GM21515 (cell line): Measurements from ENCODE around the gene ADRM1.

Source experiments
- ATAC-seq: cut with Tn5 transposase; IDR thresholded peaks from one replicate; pipeline ENCODE4 v1.9.1; 2021; ENCODE audit not compliant: unreplicated experiment

Gene ADRM1

DNA sequence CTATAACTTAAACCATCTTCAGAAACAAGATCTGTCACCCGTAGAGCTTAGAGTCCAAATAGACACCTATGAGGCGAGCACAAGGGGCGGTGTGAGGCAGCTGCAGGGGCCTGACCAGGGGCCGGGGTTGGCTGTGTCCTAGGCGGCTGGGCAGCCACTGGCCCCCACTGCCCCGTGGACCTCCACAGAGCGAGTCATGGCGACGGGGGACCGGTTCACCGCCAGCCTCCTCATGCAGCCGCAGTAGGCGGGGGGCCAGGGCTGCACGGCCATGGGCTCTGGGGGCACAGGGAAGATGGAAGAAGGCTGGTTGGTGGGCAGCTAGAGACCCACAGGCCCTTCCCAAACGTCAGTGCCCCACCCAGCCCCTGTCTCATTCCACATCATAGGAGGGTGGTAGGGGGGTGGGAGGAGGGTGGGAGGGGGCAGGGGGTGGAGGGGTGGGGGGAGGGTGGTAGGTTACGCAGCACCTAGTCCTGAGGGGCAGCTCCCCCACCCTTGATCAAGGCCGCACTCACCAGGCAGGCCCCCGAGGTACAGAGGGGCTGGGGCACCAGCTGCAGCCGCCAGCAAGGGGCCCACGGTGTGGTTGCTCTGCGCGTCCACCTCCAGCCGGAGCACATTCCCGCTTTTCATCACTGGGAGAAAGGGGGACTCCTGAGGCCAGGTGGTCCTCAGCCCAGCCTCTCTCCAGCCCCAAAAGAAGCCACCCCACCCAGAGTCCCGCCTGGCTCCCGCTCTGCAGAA, 6.6 kb downstream of the ADRM1 start:
- no peak for ATAC-seq

DNA sequence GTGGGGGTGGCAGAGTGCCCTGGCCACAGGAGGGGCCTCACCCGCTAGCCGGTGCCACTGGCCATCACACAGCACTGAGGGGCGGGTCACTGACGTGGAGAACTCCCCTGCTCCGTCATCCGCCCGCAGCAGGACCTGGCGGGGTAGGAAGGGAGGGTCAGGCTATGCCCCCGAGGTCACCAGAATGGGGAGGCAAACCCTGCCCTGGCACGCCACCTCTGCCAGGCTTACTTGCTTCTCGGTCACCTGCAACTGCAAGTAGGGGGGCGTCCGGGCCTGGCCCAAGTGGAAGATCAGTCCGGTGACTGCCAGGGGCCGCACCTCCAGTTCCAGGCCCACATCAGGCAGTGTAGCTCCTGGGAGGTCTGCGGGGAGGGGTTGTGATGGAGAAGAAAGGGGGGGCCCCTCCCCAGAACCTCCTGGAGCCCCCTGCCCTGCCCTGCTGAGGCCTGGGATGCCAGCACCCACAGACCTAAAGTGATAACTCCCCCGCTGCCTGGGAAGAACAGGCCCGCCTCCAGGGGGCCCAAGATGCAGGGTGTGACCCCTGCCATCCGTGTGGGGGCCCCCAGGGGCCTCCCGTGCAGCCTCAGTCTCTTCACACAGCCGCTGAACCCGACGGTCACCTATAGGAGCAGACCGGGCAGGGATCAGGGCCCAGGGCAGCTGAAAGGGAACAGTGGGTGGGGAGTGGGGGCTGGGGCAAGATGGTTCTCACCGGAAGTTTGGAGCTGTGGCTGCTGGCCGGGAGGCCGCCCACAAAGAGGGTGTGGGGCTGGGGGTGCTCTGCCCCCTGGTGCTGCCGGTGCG, 7.4 kb downstream of the ADRM1 start:
- no peak for ATAC-seq

DNA sequence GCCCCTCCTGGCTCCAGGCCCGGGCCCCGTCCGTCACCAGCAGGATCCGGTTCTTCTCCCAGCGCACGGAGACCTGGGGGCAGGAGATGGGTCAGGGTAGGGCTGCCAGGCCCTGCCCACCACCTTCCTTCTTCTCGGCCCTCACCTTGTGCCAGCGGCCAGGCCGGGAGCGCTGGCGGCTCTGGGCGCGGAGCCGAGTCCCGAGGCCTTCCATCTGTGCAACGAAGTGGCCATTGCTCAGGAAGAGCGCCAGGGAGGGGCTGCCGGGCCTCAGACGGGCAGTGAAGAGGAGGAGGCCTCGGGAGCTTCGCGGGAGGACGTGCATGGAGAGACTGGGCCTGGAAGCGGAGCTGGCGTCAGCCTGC, 7.9 kb downstream of the ADRM1 start:
- no peak for ATAC-seq

DNA sequence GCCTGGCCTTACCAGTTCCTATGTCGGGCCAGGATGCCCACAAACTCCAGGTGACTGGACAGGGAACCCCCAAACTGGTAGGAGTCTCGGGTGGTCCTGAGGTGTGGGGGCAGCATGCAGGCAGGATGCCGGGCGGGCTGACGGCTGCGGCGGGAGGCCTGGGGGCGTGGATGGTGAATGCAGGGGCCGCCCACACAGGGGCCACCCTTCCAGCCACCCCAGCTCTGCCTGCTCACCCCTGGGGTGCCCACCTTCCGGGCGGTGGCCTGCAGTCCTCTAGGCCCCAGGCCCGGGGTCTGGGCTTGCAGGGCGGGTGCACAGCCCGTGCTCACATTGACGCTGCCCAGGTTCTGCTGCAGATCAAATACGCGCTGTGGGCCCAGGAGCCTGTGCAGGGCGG, 8.4 kb downstream of the ADRM1 start:
- ATAC-seq, result no peak

DNA sequence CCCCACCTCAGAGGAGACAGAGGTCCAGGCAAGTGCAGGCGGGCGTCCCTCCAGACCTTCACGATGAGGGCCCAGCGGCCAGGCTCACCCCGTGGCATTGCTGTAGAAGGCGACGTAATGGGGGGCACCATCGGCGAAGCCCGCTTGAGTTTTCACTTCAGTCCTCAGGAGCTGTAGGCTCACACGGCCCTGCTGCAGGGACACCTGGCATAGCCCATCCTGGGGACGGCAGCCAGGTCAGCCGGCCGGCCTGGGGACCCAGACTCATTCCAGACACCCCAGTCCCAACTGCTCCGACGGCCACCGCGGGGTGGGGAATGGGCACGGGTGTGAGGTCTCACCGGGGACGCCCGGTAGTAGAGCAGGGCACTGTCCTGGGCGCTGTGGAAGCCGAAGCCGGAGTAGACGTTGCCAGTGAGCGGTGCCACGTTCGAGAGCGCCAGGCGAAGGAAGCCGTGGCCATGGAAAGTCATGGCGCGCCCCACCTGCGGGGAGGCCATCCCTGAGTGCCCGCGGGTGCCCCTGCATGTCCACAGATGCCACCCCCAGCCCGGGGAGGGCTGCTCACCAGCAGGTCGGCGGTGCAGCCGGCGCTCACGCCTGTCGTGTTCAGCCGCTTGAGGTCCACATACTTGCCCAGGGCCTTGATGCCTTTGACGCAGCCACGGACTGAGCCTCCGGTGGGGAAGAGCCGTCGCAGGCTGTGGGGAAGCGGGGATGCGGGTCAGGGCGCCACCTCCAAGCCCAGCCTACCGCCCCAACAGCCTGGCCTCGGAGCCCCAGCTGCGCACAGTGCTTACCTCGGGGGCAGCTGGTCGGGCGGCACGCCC, 9.2 kb downstream of the ADRM1 start:
- no peak for ATAC-seq

DNA sequence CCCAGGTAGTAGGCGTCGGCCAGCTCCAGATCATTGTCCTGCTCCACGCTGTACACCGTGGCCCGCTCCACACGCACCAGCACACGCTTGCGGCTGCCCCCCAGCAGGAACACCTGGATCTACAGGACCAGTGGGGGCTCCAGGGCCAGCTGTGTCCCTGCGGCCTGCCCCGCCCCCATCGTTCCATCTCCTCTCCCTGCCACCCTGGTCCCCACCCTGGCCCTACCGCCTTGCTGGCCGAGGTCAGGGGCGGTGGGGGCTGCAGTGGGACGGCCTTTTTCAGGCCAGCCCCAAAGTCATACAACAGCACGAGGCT, 9.8 kb downstream of the ADRM1 start:
- ATAC-seq, result no peak

DNA sequence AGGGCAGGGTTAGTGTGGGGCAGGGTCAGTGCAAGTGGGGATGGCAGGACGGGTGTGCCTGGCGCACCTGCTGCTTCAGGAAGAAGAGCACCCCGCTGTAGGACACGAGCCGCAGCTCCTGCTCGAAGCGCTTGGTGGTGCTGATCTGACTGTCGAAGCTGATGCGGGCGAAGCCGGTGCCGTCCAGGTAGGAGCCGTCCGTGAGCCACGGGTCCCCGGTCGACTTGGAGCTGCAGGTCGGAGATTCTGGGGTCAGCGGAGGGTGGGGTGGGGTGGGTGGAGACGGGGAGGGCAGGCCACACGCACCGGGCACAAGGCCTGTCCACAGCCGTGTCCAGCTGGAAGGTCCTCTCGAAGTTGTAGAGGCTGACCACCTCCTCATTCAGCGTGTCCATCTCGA, 10.2 kb downstream of the ADRM1 start:
- ATAC-seq, result no peak

DNA sequence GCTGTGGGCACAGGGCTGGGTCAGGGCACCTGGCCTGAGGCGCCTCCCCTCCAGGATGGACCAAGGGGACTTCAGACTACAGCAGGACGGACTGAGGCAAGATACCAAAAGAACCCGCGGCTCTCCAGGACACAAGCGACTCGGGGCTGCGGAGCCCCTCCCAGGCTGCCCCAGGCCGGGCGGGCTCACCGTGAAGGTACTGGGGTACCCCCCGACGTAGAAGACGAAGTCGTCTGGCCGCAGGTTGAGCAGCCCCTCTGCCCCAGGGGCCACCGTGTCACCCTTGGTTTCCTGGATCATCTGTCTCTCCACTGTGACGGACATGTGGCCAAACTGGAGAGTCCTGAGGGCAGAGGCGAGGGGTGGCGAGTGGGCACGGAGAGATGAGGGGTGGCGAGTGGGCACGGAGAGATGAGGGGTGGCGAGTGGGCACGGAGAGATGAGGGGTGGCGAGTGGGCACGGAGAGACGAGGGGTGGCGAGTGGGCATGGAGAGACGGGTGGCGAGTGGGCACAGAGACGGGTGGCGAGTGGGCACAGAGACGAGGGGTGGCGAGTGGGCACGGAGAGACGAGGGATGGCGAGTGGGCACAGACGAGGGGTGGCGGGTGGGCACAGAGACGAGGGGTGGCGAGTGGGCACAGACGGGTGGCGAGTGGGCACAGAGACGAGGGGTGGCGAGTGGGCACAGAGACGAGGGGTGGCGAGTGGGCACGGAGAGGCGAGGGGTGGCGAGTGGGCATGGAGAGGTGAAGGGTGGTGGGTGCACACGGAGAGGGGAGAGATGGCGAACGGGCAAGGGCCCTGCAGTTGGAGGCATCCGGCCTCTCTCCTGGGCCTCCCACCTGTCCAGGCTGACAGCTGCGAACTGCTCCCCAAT, 10.9 kb downstream of the ADRM1 start:
- ATAC-seq, result no peak

DNA sequence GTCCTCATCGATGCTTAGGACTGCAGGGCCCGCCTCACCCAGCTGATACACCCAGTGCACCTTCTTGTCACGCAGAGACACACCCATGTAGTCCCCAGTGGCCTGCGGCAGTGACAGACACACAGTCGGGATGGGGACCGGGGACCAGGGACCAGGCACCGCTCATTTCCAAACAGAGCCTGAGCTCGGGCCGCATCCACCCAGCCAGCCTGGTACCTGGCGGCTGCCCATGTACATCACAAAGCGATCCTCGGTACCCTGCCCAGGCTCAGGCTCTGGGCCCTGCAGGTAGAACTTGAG, 11.5 kb downstream of the ADRM1 start:
- ATAC-seq, result no peak

DNA sequence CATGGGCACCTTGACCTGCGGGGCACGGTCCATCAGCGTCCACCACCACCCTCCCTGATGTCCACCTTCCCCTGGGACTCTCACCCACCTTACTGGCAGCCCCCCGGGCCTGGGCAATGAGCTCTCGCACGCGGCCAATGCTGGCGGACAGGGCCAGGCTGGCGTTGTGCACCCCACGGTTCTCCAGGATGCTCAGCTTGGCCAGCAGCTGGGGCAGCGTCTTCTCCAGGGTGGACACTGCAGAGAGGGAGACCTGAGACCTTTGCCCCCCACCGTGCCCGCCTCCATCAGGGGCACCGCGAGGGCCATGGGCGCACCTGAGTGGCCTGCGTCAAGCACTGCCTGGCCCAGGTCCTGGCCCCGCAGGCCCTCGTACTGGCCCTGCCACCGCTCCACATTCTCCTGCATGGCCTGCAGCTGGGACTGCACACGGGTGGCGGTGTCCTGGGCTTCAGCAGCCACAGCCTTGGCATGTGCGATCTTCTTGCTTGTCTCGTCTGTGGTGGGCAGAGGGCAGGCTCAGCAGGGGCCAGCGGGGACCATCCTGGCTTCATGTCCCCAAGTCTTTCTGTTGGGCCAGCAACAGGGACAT, 12.0 kb downstream of the ADRM1 start:
- no peak for ATAC-seq

DNA sequence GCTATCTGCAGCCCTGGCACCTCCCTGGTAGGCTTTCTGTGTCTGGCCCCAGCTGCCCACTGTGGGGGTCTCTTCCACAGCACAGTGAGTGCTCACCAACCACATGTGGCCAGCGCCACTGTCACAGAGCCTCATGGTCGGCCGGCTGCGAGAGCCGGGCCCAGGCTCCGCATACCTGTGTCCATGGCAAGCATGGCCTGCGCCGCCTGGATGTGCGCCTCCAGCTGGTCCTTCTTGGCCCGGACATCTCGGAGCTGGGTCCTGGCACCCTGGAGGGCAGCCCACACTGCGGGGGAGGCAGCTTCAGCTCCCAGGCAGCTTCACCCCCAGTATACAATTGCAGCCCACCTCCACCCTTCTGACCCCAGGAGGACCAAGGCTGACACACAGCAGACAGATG, 13.0 kb downstream of the ADRM1 start:
- ATAC-seq, result no peak

DNA sequence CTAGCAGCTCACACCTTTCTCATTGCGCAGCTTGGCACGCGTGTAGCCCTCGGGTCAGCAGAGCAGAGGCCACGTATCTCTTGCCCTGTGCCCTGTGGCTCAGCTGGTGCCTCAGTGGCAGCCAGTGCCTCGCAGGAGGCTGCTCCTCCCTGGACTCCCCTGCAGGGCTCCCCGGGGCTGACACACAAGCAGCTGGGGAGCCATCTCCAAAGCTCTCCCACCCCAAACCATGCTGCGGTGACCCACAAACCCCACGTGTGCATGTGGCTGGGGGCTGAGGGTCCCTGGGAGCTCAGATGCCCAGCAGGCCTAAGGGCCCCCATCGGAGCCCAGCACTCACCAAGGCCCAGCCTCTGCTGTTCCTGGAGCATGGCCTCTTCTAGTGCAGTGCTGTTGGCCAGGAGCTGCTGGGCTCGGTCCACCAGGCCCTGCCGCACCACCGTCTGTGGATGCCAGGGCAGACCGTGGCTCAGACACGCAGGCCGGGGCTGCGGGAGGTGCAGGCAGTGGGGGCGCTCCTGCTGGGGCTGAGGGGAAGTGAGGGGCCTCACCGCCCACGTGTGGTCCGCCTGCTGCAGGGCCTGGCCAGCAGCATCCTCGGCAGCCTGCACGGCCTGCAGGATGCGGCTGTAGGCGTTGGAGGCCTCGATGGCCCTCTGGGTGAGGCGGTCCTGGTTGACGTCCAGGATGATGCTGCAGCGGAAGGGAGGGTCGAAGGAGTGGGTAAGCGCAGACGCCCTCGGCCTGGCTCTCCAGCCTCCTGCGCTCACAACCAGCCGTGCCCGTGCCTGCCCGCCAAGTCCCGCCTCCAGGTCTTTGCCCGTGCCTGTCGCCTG, 13.8 kb downstream of the ADRM1 start:
- ATAC-seq, result no peak

DNA sequence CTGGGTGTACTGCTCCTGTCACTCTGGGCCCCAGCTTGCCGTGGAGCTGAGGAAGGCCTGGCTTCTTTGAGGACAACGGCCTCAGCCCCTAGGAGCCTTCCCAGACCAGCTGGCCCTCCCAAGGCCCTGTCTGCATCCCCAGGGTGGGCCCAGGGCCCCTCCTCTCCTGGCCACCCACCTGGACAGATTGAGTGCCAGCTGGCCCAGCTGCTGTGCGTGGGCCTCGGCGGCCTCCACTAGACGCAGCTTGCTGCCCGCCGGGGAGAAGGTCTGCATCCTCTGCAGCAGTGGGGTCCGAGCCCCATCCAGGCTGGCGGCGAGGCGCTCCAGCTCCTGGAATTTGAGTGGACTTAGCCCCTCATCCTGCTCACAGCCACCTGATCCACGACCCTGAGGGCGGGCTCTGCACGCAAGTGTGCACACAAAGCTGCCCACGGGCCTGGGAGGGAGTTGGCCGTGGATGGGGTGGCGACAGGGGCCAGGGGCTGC, 14.4 kb downstream of the ADRM1 start:
- no peak for ATAC-seq

DNA sequence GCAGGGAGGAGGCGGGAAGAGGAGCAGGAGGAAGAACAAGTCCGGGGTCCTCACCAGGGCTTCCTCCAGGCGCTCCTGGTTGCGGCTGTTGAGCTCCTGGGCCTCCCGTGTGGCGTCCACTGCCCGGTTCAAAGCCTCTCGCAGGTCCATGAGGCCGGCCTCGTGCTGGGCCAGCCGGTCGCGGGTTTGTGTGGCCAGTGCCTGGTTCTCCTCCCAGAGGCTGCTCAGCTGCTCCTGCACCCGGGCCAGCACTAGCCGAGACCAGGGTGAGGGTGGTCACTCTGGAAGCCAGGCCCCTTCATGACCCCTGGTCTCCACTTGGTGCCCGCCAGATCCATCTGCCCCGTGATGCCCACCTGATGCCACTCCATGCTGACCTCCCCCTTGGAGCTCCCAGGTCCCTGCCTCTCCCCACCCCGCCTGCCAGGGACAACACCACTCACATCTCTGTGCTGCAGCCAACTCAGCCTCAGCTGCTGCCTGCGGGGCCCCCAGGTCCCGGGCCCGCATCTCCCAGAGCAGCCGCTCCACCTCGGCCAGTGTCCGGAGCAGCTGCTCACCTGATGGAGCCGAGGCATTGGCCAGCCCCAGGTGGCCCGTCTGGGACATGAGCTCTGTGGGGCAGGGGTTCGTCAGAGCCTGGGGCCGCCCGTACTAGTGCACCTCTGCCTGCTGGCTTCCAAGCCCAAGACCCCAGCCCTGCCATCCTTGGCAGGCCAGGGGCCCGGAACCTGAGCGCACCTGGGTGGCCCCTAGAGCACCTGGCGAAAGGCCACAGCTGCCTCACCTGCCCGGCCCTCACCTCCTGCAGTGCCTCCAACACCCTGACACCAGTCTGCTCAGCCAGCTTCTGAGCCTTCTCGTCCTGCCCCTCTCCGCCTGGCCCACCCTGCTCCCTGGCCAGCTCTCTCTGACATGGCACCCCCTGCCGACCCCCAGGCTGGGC, 15.9 kb downstream of the ADRM1 start:
- ATAC-seq, result no peak

DNA sequence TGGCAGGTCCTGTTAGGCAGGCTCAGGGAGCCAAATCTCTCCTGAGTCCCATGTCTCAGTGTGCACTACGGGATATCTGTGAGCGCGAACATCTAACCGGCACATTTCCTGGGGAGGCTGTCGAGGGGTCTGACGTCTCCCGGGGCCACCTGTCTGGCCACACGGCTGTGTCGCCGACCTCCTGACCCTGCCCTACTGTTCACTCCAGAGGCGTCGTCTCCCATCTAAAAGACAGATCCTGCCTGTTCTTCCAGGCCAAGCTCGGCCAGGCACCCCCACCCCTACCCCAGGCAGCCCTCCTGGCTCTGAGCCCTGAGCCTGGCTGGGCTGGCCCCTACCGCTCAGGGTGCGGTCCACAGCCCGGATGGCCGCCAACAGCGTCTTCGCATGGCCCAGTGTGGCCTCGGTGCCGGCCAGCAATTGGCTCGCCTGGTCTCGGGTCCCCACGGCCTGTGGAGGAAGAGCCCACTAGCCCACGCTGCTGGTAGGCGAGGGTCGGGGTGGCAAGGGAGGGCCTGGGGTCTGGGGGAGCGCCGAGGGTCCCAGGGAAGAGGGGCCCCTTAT, 16.6 kb downstream of the ADRM1 start:
- no peak for ATAC-seq

DNA sequence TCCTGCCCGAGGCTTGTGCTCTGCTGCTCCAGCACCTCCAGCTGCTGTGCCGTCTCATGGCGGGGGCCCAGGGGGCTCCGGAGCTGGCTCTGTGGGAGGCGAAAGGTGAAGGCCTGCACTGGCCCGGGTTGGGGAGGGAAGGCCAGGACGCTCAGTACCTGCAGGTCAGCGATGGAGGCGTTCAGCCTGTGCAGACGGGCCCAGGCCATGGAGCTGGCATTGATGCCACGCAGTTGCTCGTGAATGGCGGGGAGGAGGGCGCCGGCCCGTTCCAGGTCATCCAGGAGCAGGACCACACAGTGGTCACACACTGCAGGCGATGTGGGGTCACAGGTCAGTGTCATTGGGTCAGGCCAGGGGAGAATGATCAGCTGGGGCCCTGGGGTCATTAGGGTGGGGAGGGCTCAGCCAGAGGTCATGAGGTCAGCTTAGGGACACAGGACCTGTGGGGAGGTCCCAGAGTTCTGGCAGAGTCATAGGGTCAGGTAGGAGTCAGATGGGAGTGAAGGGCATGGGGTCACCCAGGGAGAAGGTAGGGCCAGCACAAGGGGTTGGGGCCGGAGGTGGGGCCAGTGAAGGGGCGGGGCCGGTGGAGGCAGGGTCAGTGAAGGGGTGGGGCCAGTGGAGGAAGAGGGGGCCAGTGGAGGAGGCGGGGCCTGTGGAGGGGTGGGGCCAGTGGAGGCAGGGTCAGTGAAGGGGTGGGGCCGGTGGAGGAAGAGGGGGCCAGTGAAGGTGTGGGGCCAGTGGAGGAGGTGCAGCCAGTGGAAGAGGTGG, 18.0 kb downstream of the ADRM1 start:
- no peak for ATAC-seq

DNA sequence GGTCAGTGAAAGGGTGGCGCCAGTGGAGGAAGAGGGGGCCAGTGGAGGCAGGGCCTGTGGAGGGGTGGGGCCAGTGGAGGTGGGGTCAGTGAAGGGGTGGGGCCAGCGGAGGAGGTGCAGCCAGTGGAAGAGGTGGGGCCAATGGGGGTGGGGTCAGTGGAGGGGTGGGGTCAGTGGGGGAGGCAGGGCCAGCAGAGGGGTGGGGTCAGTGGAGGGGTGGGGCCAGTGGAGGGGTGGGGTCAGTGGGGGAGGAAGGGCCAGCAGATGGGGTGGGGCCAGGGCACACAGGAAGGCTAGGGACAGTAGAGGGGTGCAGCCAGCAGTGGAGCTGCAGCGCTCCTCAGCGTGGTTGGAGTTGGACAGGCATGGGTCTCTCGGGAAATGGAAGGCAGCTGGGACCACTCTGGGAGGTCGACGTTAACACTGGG, 18.7 kb downstream of the ADRM1 start:
- ATAC-seq, result no peak
